ENCODE data around the gene PLEKHA6.
"Not testable (repeated sequence)": the region's sequence is repeated elsewhere in the genome, so short reads cannot be mapped to it uniquely, and the experiment has no call there.

PLEKHA6 gene

GRCh38 chr1:204338360-204338759, 21.4 kb downstream of the PLEKHA6 start:
- DNase-seq (ENCODE audit: low read depth in 2 of 2, low spot score in 1 of 2): no peak

GRCh38 chr1:204337583-204337982, 22.1 kb downstream of the PLEKHA6 start:
- no peak for DNase-seq (ENCODE audit: low read depth in 2 of 2, low spot score in 1 of 2)

GRCh38 chr1:204337036-204337429, 22.7 kb downstream of the PLEKHA6 start:
- DNase-seq (ENCODE audit: low read depth in 2 of 2, low spot score in 1 of 2): no peak

GRCh38 chr1:204336421-204337035, 23.2 kb downstream of the PLEKHA6 start:
- no peak for DNase-seq (ENCODE audit: low read depth in 2 of 2, low spot score in 1 of 2)

- DNase-seq (ENCODE audit: low read depth in 2 of 2, low spot score in 1 of 2): no peak
These were observed 24.2 kb downstream of the PLEKHA6 start for GRCh38 chr1:204335533-204335932.

GRCh38 chr1:204335085-204335484, 24.6 kb downstream of the PLEKHA6 start:
- DNase-seq (ENCODE audit: low read depth in 2 of 2, low spot score in 1 of 2): no peak

- DNase-seq (ENCODE audit: low read depth in 2 of 2, low spot score in 1 of 2): no peak
These were observed 25.3 kb downstream of the PLEKHA6 start for GRCh38 chr1:204334455-204334854.

GRCh38 chr1:204333427-204333826, 26.3 kb downstream of the PLEKHA6 start:
- no peak for DNase-seq (ENCODE audit: low read depth in 2 of 2, low spot score in 1 of 2)

- no peak for DNase-seq (ENCODE audit: low read depth in 2 of 2, low spot score in 1 of 2)
These were observed 27.8 kb downstream of the PLEKHA6 start for GRCh38 chr1:204331847-204332487.

- no peak for DNase-seq (ENCODE audit: low read depth in 2 of 2, low spot score in 1 of 2)
These were observed 28.5 kb downstream of the PLEKHA6 start for GRCh38 chr1:204331275-204331674.

- DNase-seq (ENCODE audit: low read depth in 2 of 2, low spot score in 1 of 2): not testable (repeated sequence)
These were observed 31.9 kb downstream of the PLEKHA6 start for GRCh38 chr1:204327870-204328269.

- no peak for DNase-seq (ENCODE audit: low read depth in 2 of 2, low spot score in 1 of 2)
These were observed 32.4 kb downstream of the PLEKHA6 start for GRCh38 chr1:204327359-204327758.

GRCh38 chr1:204326771-204327300, 32.9 kb downstream of the PLEKHA6 start:
- DNase-seq (ENCODE audit: low read depth in 2 of 2, low spot score in 1 of 2): no peak

GRCh38 chr1:204325944-204326343, 33.8 kb downstream of the PLEKHA6 start:
- no peak for DNase-seq (ENCODE audit: low read depth in 2 of 2, low spot score in 1 of 2)

- DNase-seq (ENCODE audit: low read depth in 2 of 2, low spot score in 1 of 2): no peak
These were observed 35.8 kb downstream of the PLEKHA6 start for GRCh38 chr1:204323887-204324286.

GRCh38 chr1:204322339-204322868, 37.3 kb downstream of the PLEKHA6 start:
- DNase-seq (ENCODE audit: low read depth in 2 of 2, low spot score in 1 of 2): no peak

- no peak for DNase-seq (ENCODE audit: low read depth in 2 of 2, low spot score in 1 of 2)
These were observed 38.1 kb downstream of the PLEKHA6 start for GRCh38 chr1:204321665-204322064.

- DNase-seq (ENCODE audit: low read depth in 2 of 2, low spot score in 1 of 2): no peak
These were observed 38.7 kb downstream of the PLEKHA6 start for GRCh38 chr1:204321051-204321450.

GRCh38 chr1:204320382-204320804, 39.3 kb downstream of the PLEKHA6 start:
- no peak for DNase-seq (ENCODE audit: low read depth in 2 of 2, low spot score in 1 of 2)

- no peak for DNase-seq (ENCODE audit: low read depth in 2 of 2, low spot score in 1 of 2)
These were observed 40.3 kb downstream of the PLEKHA6 start for GRCh38 chr1:204319462-204319861.

GRCh38 chr1:204319027-204319426, 40.7 kb downstream of the PLEKHA6 start:
- no peak for DNase-seq (ENCODE audit: low read depth in 2 of 2, low spot score in 1 of 2)

GRCh38 chr1:204318324-204318723, 41.4 kb downstream of the PLEKHA6 start:
- DNase-seq (ENCODE audit: low read depth in 2 of 2, low spot score in 1 of 2): no peak

Data from stimulated activated CD8-positive, alpha-beta memory T cell treated with anti-CD3 and anti-CD28 coated beads, Interleukin-4, amount 100 ng/mL, for 4 hours (primary cell).